A549 (cell line): Measurements from ENCODE around the gene RNF213. TPM values are rescaled to one million over a fixed set of nuclear protein-coding genes. Genes with fewer than 3 reads are reported as not detected.

Experiments used
- ATAC-seq, 2 experiments: fragments of 200-7000 bp in 1 of 2; fragments of >200 bp in 1 of 2; cut with Nextera tagmentation in 1 of 2; cut with Tn5 transposase in 1 of 2; 3 replicates each; pipeline versions ENCODE4 v1.8.0 to v1.9.1; 2018 to 2020; ENCODE audit warnings: mild to moderate bottlenecking in 1 of 2, moderate library complexity in 1 of 2
- CTCF ChIA-PET: fragments of 300-600 bp; sonication (Branson Sonifier 250); formaldehyde crosslinking; extraction: SDS; loops from one replicate; lab custom pipeline; 2021; ENCODE audit warnings: antibody characterized with exemption, inconsistent platforms; lab: Yijun Ruan, JAX
- POLR2A ChIA-PET: fragments of 350-600 bp; formaldehyde crosslinking; extraction: SDS; loops from one replicate; lab custom pipeline; 2021; ENCODE audit warnings: antibody characterized with exemption, inconsistent platforms; lab: Yijun Ruan, JAX
- DNase-seq, 2 experiments: peaks; one replicate each; pipeline versions ENCODE4 v3.0.0 to v3.0.0-alpha.2; 2011 to 2016; ENCODE audit warnings: low read depth in 1 of 2, low spot score in 1 of 2
- FAIRE-seq: peaks from 2 replicates; lab custom pipeline; 2011; peaks lifted over from hg19 to GRCh38; lab: Jason Lieb, UNC
- H3K27ac ChIP-seq, 2 experiments: fragments of >200 bp; sonication (Bioruptor Twin); formaldehyde crosslinking; 3 replicates each; pipeline ENCODE4 v1.5.1; 2016 to 2017
- H3K4me1 ChIP-seq: fragments of >200 bp; sonication (Bioruptor Twin); formaldehyde crosslinking; 3 replicates; pipeline ENCODE4 v1.6.1; 2016
- H3K4me2 ChIP-seq: fragments of >200 bp; sonication (Bioruptor Twin); formaldehyde crosslinking; 3 replicates; pipeline ENCODE4 v1.6.1; 2016
- H3K4me3 ChIP-seq: fragments of >200 bp; sonication (Bioruptor Twin); formaldehyde crosslinking; 3 replicates; pipeline ENCODE4 v1.5.1; 2016
- H3K9me3 ChIP-seq: fragments of >200 bp; sonication (Bioruptor Twin); formaldehyde crosslinking; 3 replicates; pipeline ENCODE4 v1.6.1; 2016
- BHLHE40 ChIP-seq: IDR thresholded peaks from 2 replicates; pipeline ENCODE4 v1.6.1; 2012; ENCODE audit warnings: low read depth, low read length, inconsistent platforms
- CEBPB ChIP-seq, 2 experiments: fragments of >200 bp in 1 of 2; sonication (Bioruptor Twin) in 1 of 2; formaldehyde crosslinking in 1 of 2; IDR thresholded peaks; 2 replicates each; pipeline ENCODE4 v1.6.1; 2012 to 2016
- CHD2 ChIP-seq: fragments of 150-350 bp; IDR thresholded peaks from 2 replicates; pipeline ENCODE4 v1.6.1; 2014; ENCODE audit warnings: low read length; ENCODE audit not compliant: partially characterized antibody
- CTCF ChIP-seq: fragments of >200 bp; sonication (Bioruptor Twin); formaldehyde crosslinking; IDR thresholded peaks from 3 replicates; pipeline ENCODE4 v1.5.1; 2016
- FOXS1 ChIP-seq: fragments of 250-450 bp; sonication (Bioruptor Pico); IDR thresholded peaks from 2 replicates; pipeline ENCODE4 v1.5.0; 2020; ENCODE audit warnings: mild to moderate bottlenecking, moderate library complexity
- HMGXB4 ChIP-seq: fragments of 250-450 bp; sonication (Bioruptor Pico); IDR thresholded peaks from 2 replicates; pipeline ENCODE4 v1.5.0; 2021; ENCODE audit warnings: mild to moderate bottlenecking, moderate library complexity, borderline replicate concordance
- HOXA7 ChIP-seq: fragments of 250-450 bp; sonication (Bioruptor Pico); IDR thresholded peaks from 2 replicates; pipeline ENCODE4 v1.5.0; 2020; ENCODE audit warnings: mild to moderate bottlenecking, moderate library complexity
- HOXB13 ChIP-seq: fragments of 250-450 bp; sonication (Bioruptor Pico); IDR thresholded peaks from 2 replicates; pipeline ENCODE4 v1.5.0; 2020; ENCODE audit warnings: low read depth, mild to moderate bottlenecking, moderate library complexity
- KDM1A ChIP-seq: fragments of 200-600 bp; sonication (generic); IDR thresholded peaks from 2 replicates; pipeline ENCODE4 v1.6.1; 2016; ENCODE audit warnings: low read depth, mild to moderate bottlenecking
- MYC ChIP-seq: IDR thresholded peaks from 2 replicates; pipeline ENCODE4 v1.6.1; 2012; ENCODE audit warnings: mild to moderate bottlenecking, inconsistent platforms, low read length, improper control_type of control experiment, borderline replicate concordance
- POLR2AphosphoS2 ChIP-seq: conservative IDR thresholded peaks from 2 replicates; pipeline ENCODE4 v1.6.1; 2012; ENCODE audit warnings: low read length, improper control_type of control experiment, inconsistent platforms
- RFX5 ChIP-seq: fragments of 450-650 bp; IDR thresholded peaks from 2 replicates; pipeline ENCODE4 v1.7.1; 2014; ENCODE audit warnings: antibody characterized with exemption, mild to moderate bottlenecking, moderate library complexity
- USF2 ChIP-seq: fragments of 450-650 bp; IDR thresholded peaks from 2 replicates; pipeline ENCODE4 v1.6.1; 2014; ENCODE audit warnings: antibody characterized with exemption
- ZSCAN20 ChIP-seq: fragments of 250-450 bp; sonication (Bioruptor Pico); IDR thresholded peaks from 2 replicates; pipeline ENCODE4 v1.8.0; 2022; ENCODE audit warnings: mild to moderate bottlenecking, moderate library complexity
- WGBS: methylation state at CpG from one replicate; pipeline ENCODE4 v1.1.6; 2017; ENCODE audit errors: missing lambda C conversion rate; 5-methylcytosine and 5-hydroxymethylcytosine counted together
- polyA plus RNA-seq, 4 experiments: library from polyadenylated mRNA; depleted of rRNA in 3 of 4; stranded (reverse); fragments of >200 nt; fragmentation: RNase III in 1 of 4; extraction: RNeasy Plus Mini Kit Qiagen cat#74134 plus additional on column Dnase treatment in 1 of 4; gene quantifications; 2 replicates in 3 of 4; 3 replicates in 1 of 4; pipeline ENCODE4 v1.2.3, GENCODE V29; 2011 to 2017
- TF ChIP-seq, protein P1 (sequence below): IDR thresholded peaks from 2 replicates; pipeline ENCODE4 v1.6.1; 2012; ENCODE audit warnings: low read depth, borderline replicate concordance
- TF ChIP-seq, protein P2 (sequence below): fragments of 200-600 bp; sonication (generic); IDR thresholded peaks from 2 replicates; pipeline ENCODE4 v1.6.1; 2016; ENCODE audit warnings: antibody characterized with exemption, mild to moderate bottlenecking, moderate library complexity

The RNF213 gene
- polyA plus RNA-seq, 2 of the 4 experiments (the other 2 are of a cell fraction) = 59.1 to 127 TPM

DNA sequence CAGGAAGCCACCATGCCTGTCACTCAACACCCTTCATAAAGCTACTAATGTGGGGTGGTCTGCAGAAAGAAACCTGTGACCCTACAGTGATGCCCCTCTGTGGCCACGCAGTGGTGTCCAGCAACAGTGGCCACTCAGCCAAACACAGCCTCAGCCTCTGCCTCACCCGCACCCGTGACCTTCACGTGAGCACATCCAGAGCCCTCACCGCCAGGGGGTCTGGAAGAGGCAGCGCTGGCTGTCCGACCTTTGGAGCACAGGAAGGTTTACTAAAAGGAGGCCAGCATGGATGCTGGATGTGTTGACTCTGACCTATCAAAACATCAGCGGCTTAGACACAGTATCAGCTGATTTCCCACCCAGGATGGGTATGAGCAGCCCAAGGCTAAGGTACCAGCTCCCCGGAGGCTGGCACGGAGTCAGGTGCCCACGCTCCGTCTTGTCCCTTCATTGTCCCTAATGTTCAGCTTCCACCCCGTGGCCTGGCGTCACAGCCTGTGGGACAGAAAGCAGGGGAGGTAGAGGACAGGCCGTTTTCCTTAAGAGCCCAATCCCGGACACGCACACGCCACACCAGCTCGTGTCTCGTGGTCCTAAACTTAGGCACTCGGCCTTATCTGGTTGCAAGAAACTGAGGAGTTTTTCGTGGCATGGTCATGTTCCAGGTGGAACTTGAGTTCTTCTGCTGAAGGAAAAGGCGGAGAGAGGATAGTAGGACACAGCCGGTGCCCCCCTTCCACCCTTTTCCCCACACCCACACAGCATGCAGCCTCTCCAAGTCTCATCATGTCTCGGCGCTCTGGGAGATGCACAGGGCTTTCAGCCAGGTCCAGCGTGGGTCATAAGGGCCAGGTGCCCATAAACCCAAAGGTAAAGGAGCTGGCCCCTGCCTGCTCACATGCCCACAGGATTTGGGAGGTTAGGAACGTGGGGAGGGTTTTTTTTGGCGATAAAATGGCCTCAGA lies 104.6 kb downstream of the RNF213 start:
- no peak for FAIRE-seq
- TF ChIP-seq HOXB13 (CRISPR knock-in tag) (no peak), ZSCAN20 (no peak), USF2 (no peak), MYC (no peak), HOXA7 (CRISPR knock-in tag) (no peak), HMGXB4 (CRISPR knock-in tag) (no peak), RFX5 (no peak), FOXS1 (CRISPR knock-in tag) (no peak), BHLHE40 (no peak), CEBPB (IDR thresholded peaks at IDR 0.05) (no peak), KDM1A (no peak), CHD2 (no peak), CTCF (no peak), POLR2AphosphoS2 (no peak)
- TF ChIP-seq, protein P1, sequence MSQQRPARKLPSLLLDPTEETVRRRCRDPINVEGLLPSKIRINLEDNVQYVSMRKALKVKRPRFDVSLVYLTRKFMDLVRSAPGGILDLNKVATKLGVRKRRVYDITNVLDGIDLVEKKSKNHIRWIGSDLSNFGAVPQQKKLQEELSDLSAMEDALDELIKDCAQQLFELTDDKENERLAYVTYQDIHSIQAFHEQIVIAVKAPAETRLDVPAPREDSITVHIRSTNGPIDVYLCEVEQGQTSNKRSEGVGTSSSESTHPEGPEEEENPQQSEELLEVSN = no peak
- TF ChIP-seq, protein P2, sequence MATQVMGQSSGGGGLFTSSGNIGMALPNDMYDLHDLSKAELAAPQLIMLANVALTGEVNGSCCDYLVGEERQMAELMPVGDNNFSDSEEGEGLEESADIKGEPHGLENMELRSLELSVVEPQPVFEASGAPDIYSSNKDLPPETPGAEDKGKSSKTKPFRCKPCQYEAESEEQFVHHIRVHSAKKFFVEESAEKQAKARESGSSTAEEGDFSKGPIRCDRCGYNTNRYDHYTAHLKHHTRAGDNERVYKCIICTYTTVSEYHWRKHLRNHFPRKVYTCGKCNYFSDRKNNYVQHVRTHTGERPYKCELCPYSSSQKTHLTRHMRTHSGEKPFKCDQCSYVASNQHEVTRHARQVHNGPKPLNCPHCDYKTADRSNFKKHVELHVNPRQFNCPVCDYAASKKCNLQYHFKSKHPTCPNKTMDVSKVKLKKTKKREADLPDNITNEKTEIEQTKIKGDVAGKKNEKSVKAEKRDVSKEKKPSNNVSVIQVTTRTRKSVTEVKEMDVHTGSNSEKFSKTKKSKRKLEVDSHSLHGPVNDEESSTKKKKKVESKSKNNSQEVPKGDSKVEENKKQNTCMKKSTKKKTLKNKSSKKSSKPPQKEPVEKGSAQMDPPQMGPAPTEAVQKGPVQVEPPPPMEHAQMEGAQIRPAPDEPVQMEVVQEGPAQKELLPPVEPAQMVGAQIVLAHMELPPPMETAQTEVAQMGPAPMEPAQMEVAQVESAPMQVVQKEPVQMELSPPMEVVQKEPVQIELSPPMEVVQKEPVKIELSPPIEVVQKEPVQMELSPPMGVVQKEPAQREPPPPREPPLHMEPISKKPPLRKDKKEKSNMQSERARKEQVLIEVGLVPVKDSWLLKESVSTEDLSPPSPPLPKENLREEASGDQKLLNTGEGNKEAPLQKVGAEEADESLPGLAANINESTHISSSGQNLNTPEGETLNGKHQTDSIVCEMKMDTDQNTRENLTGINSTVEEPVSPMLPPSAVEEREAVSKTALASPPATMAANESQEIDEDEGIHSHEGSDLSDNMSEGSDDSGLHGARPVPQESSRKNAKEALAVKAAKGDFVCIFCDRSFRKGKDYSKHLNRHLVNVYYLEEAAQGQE = no peak
- H3K27ac ChIP-seq = no peak overlapping the region
- H3K4me3 ChIP-seq = no peak overlapping the region
- WGBS = 89% methylated on average over 29 of the region's 29 CpGs
- no peak for DNase-seq
- ATAC-seq = 0 out of 6 replicates have a peak, but pooled peaks of 1 of the 2 experiments have one; percentile 8
- H3K4me1 ChIP-seq = no peaks in the 10 kb centered on the region
- no peak overlapping the region for H3K4me2 ChIP-seq
- ChIA-PET POLR2A (no interaction called here), CTCF (interaction anchor here (1.8 to 4.8 kb wide), 2 partner anchors 14 to 264 kb away, joined by 4 to 19 read pairs; partner anchors contain the start of gene GAA)
- H3K9me3 ChIP-seq = peaks cover 7% of the 10 kb centered on the region; the same call in 2 of the 3 replicates
